ENCODE measurements around the gene CWF19L1.
"Not testable (repeated sequence)": the region's sequence is repeated elsewhere in the genome, so short reads cannot be mapped to it uniquely, and the experiment has no call there.

The CWF19L1 gene

DNA sequence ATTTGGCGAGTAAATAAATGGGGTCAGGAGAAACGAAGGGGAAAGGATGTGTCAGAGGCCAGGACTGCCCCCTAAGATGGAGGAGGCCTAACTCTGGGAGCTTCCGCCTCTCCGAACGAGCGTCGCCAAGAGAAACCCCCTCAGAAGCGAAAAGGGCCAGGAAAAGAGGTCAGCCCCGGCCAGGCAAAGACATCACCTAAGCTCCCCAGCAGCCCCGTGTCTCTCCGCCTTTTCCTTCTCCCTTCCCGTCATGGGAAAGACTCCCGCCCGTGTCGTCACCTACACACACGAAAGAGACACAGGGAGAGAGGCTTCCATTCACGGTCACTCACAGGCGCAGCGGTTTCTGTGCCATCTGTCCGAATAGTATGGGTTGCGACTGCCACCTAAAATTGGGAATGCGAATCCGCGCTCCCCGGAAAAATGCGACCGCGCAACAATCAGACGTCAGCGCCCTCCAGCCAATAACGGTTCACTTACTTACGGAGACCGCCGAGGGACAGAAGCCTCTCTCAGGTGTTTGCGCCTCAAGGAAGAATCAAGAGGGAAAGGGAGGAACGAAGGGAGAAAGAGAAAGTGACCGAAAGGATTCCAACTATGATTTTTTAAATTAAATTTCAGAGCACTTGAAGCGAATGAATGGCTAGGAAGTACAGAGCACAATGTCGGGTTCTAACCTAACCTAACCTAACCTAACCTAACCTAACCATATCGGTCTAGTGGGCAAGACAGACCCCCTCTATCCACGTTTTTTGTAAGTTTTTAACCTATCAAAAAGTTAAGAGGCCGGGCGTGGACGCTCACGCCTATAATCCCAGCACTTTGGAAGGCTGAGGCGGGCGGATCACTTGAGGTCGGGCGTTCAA, at the start of gene CWF19L1:
Gene CWF19L1 (minus strand): TSS at position 400 of the 866 bp plus-strand sequence. CDS start 45 bp downstream, at position 355.
- DNase-seq (ENCODE audit: low spot score): peak; percentile 77

DNA sequence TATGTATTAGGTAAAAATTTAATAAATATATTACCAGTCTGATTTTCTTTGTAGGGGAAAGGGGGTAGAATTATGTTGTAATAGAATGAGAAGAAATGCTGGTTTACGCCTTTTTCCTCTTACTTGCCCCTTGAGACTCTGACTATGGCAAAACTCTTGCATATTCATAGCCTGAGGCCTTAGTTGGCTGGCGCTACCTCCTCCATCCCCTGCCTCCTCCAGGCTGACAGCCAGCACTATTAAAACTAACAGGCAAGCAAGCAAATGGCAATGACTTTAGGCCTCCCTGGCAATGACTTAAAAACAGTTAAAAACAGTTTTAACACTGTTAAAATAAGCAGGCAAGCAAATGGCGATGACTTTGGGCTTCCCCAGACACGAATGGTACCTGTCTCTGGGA, 48.2 kb upstream of the CWF19L1 start:
- no peak for DNase-seq (ENCODE audit: low spot score)

DNA sequence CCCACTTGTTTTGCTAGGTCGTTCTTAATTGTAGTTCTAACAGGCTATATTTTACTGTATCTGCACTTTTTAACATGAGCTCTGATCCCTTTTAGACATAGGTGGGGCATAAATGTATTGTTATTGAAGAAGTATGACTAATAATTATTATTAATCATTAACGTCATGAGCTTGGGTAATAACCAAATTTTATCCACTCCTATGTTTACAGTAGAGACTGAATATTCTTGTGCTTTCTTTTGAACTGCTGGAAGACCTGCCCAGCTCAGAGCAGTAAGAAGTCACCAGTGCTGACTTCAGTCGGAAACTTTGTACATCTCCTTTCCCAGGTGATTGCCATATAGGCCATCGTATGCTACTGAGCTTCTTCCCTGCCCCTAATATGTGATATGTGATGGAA, 43.9 kb upstream of the CWF19L1 start:
- DNase-seq (ENCODE audit: low spot score): no peak

DNA sequence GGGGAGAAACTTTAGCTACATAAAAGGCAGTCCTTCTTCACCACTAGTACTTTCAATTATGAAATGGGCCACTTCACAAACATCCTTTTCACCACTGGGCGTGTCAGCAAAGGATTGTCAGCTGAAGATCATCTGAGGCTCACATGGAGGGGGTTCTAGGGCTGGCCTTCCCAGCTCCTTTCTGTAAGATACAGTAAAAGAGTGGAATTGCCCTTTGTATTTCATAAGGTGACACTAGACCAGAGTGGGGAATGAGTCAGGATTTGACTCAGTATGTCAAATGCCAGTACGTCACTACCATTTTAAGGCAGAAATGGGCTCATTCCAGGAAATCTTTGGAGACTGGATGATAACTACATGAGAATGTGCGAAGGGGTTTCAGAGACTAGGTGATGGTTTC, 40.2 kb upstream of the CWF19L1 start:
- no peak for DNase-seq (ENCODE audit: low spot score)

DNA sequence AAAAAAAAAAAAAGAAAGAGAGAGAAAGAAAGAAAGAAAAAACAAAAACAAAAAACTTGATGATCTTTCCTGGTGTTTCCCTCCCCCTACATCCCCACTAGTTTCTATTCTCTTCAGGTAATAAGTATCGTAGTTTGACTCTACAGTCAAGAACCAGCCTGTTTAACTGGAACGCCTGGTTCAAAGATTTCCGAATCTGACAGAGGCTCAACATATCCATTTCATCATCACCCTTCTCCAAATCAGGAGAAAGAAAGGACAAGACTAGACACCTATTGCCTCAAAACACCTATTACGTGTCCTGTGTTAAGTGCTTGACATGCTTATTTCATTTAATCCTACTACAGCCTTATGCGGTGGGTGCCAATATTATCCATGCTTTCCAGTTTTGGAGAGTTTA, 39.4 kb upstream of the CWF19L1 start:
- DNase-seq (ENCODE audit: low spot score): no peak

GRCh38 chr10:100304414-100304813, 37.0 kb upstream of the CWF19L1 start:
- DNase-seq (ENCODE audit: low spot score): no peak

DNA sequence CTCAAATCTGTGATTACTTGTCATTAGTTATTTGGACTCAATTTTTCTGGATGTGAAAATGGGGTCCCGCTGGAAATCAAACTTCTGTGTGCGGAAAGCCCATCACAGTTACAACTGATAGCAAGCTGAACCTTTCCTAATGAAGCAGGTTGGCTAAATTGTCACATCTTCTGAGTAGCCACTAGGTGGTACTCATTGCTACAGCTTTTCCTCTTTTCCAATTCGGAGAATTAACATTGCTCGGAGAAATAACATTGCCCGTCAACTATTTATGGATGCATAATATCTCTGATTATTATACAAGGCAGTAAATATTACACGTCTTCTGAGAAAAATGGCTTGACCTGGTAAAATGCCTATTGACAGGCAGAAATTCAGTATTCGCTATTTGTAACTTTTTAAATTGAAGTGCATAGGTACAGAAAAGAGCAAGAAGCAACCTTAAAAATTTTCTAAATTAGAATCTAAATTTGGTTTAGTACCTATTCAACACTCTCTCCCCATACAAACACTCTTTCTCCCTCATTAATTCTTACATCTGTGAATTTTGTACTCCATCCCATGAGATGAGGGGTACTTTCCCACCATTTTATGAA, 36.4 kb upstream of the CWF19L1 start:
- DNase-seq (ENCODE audit: low spot score): peak; percentile 59

DNA sequence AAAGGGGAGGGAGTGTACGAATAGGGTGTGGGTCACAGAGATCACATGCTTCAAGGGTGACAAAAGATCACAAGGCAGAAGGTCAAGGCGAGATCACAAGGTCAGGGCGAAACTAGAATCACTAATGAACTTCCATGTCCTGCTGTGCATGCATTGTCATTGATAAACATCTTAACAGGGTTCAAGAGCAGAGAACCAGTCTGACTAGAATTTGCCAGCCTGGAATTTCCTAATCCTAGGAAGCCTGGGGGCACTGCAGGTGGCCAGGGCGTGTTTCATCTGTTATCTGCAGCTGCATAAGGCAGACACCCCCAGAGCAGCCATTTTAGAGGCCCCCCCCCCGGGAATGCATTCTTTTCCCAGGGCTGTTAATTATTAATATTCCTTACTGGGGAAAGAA, 33.7 kb upstream of the CWF19L1 start:
- not testable (repeated sequence) for DNase-seq (ENCODE audit: low spot score)

DNA sequence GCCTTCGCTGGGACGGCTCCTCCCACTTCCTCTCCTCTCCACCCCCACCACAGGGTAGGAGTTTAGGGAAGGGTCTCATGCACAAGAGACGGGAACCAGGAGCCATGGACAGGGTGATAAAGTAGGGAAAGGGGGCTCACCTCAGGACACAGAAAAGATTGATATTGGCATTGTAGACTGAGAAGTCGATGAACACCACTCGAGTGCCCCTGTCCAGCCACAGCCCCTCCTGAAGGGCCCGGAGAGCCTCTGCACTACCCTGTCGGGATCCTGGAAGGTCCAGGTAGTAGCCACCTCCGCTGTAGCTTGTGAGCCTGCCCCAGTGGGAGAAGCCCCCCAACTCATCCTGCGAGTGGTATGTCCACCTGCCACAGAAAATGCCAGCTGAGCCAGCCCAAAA, 29.8 kb upstream of the CWF19L1 start:
- no peak for DNase-seq (ENCODE audit: low spot score)

DNA sequence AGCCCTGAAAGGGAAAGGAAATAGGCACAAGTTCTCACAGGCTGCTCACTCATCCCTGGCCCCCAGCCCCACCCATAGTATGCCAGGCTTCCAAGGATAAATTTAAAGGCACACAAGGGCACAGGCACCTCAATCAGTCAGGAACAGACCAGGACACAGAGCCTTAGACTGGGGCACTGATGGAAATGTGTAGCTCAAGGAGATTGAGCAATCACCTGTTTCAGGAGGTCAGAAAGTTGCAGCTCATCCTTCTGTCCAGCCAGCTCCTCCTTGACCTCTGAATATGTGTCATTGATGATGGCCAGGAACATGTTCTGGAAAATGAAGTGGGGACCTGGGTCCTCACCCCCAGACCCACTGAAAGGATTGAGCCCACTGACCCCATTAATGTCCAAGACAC, 25.6 kb upstream of the CWF19L1 start:
- DNase-seq (ENCODE audit: low spot score): no peak

DNA sequence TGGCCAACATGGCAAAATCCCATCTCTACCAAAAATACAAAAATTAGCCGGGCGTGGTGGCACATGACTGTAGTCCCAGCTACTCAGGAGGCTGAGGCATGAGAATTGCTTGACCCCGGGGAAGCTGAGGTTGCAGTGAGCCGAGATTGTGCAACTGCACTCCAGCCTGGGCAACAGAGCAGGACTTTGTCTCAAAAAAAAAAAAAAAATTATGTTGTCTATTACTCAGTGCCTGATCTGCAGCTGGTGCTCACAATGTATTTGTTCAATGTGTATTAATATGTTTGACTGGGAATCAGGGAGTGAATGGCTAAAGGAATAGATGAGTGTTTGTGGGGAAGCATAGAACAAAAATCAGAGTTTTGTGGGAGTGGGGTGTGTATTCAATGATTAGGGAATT, 24.9 kb upstream of the CWF19L1 start:
- not testable (repeated sequence) for DNase-seq (ENCODE audit: low spot score)

DNA sequence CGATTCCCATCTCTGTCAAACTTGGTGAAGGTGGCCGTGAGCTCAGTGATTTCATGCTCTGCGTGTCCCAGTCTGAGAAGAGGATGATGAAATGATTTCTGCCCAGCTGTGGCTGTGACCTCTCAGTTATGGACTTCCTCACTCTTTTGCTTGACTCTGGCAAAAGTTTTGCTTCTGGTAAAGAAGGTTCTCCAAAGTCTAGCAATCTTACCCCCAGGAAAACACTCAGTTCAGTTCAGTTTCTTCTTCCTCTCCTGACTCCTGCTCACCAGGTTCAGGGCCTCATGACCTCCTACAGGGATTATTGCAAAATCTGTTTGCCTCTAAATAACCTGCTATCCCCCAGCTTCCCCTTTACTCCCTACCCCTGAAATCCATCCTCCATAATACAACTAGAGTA, 23.9 kb upstream of the CWF19L1 start:
- peak; percentile 58 for DNase-seq (ENCODE audit: low spot score)

GRCh38 chr10:100289641-100290040, 22.2 kb upstream of the CWF19L1 start:
- DNase-seq (ENCODE audit: low spot score): no peak

GRCh38 chr10:100288196-100288595, 20.8 kb upstream of the CWF19L1 start:
- no peak for DNase-seq (ENCODE audit: low spot score)

DNA sequence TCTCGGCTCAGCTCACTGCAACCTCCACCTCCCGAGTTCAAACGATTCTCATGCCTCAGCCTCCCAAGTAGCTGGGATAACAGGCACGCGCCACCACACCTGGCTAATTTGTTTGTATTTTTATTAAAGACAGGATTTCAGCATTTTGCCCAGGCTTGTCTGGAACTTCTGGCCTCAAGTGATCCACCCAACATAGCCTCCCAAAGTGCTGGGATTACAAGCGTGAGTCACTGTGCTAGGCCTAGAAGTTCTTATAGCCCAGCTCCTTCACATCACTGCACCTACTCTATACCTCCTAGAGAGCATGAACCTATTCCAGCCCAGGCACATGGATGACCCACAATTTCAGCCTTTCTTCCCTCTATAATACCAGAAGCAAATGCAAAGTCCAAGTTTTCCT, 20.3 kb upstream of the CWF19L1 start:
- DNase-seq (ENCODE audit: low spot score): no peak

DNA sequence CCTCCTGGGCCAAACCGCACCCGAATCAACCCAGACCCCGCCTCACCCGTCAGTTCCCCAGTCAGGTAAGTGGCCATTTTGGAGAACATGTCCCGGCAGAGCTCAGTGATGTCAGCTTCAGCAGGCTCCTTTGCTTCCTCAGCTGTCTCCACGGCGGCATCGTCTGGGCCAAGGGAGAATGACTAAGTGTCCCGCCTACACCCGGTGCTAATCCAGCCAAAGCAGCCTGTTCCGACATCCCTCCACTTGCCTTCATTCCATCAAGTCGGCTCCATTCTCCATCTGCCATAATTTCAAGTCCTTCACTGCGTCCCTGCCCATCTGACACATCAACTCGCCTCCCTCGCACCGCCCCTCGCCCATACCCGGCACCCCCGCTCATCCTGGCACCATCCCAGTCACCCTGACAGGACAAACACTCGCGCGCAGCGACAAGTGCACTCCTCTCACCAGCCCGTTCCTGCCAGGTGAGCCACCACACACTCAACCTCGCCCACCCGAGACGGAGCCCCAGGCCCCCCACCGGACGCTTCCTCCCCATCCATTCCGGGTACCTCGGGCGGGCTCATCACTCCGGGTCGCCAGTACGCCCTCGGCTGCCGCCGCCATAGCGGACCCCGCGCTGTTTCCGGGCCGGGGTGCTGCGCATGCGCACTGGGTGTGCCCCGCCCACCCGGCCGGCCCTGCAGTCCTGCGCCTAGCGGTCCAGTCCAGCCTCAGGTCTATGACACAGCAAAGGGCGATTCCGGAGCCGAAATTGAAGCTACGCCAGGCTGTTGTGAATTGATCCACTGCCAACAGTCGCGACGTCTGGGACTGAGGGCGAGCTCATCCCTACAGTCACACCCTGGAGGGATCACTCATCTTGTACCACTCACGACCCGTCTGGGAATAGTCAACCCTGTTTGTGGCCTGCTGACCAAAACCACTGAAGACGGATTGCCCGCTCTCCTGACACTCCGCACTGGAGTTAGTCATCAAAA, 18.9 kb upstream of the CWF19L1 start, which contains the start of gene BLOC1S2:
Gene BLOC1S2 (minus strand): TSS at position 630 of the 983 bp plus-strand sequence. CDS start 21 bp downstream, at position 609.
- DNase-seq (ENCODE audit: low spot score): peak; percentile 83

DNA sequence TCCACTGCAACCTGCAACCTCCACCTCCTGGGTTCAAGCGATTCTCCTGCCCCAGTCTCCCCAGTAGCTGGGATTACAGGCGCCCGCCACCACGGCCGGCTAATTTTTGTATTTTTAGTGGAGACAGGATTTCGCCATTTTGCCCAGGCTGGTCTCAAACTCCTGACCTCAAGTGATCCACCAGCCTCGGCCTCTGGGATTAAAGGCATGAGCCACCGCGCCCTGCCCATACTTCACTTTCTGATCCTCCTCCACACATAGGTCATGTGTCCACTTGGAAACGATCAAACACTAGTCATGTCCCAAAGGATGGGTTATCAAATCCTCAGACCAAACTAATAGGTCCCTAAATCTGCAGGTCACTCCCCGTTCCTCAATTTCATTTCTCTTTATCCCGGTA, 17.9 kb upstream of the CWF19L1 start:
- not testable (repeated sequence) for DNase-seq (ENCODE audit: low spot score)

DNA sequence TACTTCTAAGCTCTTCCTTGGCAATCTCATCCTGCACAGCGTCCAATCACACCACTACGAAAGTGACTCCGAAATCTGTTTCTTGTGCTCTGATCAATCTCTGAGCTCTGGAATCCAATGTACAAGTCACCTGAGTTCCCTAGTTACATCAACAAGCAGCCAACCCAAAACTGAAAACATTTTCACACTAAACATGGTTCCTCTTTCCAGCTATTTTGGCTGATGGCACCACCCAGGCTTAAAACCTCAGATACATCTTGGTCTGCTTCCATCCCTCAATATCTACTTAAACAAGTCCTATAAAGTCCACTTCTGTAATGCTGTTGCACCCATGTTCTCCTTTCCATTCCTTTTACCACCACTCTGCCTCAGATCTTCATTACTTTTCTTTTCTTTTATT, 15.5 kb upstream of the CWF19L1 start:
- DNase-seq (ENCODE audit: low spot score): no peak

DNA sequence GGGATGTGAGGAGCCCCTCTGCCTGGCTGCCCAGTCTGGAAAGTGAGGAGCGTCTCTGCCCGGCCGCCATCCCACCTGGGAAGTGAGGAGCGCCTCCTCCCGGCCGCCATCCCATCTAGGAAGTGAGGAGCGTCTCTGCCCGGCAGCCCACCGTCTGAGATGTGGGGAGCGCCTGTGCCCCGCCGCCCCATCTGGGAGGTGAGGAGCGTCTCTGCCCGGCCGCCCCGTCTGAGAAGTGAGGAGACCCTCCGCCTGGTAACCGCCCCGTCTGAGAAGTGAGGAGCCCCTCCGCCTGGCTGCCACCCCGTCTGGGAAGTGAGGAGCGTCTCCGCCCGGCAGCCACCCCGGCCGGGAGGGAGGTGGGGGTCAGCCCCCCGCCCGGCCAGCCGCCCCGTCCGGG, 9.5 kb upstream of the CWF19L1 start:
- not testable (repeated sequence) for DNase-seq (ENCODE audit: low spot score)

GRCh38 chr10:100265821-100266485, 1.5 kb downstream of the CWF19L1 start:
- DNase-seq (ENCODE audit: low spot score): no peak

GRCh38 chr10:100254191-100254590, 13.2 kb downstream of the CWF19L1 start:
- no peak for DNase-seq (ENCODE audit: low spot score)

GRCh38 chr10:100253041-100253440, 14.4 kb downstream of the CWF19L1 start:
- no peak for DNase-seq (ENCODE audit: low spot score)
